ENCODE measurements around the gene ZC2HC1C. TPM values are rescaled to one million over a fixed set of nuclear protein-coding genes. Genes with fewer than 3 reads are reported as not detected.
"Not testable (repeated sequence)": the region's sequence is repeated elsewhere in the genome, so short reads cannot be mapped to it uniquely, and the experiment has no call there.

Gene ZC2HC1C
- polyA plus RNA-seq, 1 donor: 1.4 TPM

DNA sequence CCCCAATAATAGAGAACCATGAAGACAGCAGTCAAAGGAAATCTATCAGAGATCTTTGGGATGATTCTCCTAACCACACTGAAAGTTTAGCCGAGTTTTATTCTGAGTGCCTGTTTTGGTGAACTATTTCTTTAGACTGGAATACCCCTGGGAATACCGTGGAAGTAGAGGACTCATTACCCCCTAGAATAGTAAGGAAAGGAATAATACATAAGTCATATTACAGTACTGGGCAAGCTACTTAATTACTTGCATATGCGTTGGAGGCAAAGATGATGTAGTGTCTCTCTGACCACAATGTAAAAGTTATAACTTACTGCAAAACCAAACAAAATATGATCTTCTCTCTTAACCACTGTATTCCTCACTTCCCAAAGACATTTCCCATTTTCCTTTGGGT lies 25.5 kb downstream of the ZC2HC1C start:
- DNase-seq (ENCODE audit: low read depth): no peak

GRCh38 chr14:75095690-75096089 lies 26.2 kb downstream of the ZC2HC1C start:
- no peak for DNase-seq (ENCODE audit: low read depth)

DNA sequence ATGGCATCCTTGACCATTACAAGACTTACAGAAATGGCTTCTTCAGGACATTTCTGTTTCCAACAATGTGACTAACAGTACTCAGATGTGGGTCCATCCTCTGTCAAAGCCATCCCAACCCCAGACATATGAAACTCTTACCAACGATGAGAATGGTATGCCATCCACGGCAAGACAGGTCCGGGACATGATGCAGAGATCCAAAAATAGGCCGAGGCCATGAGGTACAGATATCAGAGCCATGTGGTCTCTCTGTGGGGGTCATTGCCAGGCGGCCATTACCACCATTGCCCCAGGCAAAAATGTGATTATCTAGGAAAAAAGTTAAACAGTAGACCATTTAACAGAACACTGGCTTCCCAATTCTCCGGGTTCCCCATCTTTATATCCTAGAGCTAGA lies 27.5 kb downstream of the ZC2HC1C start:
- no peak for DNase-seq (ENCODE audit: low read depth)

- DNase-seq (ENCODE audit: low read depth): no peak
Measured at GRCh38 chr14:75098212-75098611, 28.8 kb downstream of the ZC2HC1C start.

DNA sequence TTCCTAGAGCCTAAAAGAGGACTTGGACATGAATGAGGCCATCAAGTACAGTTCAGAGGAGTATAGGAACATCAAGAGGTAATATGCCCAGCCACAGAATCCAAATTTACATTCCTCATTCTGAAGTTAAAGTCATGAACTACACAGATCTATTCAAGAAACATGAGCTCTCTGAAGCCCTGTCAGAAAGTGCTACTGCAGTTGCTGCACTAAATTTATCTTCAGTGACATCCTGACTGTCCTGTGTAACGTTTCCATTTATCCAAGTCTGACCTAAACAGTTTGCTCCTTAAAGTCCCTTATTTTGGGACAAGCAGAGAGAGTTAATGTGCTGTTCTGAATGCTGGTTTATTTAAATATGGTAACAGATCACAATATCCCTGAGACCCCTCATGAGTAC lies 29.2 kb downstream of the ZC2HC1C start:
- no peak for DNase-seq (ENCODE audit: low read depth)

DNA sequence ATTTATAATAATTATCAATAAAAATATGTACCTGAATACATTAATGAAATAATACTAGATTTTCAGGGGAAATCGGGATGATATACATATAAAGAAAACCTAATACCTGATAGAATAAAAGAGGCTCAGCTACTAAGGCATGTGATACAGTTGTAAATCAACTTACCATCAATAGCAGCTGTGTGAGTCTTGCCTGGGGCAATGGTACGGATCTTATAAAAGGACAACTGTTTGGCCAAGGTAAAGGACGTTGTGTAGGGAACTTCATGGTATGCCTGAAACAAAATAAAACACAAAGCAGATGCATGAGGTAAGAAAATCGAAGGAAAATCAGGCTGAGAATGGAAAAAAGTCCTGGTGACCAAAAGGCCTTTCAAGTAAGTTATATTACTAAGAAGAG lies 32.0 kb downstream of the ZC2HC1C start:
- DNase-seq (ENCODE audit: low read depth): no peak

DNA sequence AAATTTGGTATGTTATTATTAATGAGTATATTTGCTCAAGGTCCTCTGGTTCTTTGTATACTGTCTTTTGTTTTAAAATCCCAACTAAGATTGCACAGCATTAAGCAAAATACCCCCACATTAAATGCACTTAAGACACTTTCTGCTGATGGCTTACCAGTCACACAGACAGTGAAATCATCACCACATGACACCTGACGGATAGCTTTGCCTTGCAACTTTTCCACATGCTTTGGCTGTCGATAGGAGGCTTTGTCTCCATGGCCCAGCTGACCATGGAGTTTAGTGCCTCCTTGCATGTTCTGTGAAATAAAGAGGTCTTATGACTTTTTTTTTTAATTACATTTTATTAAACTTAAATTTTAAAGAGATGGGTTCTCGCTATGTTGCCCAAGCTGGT lies 37.7 kb downstream of the ZC2HC1C start:
- no peak for DNase-seq (ENCODE audit: low read depth)

- DNase-seq (ENCODE audit: low read depth): no peak
Measured at GRCh38 chr14:75109877-75110276, 40.4 kb downstream of the ZC2HC1C start.

DNA sequence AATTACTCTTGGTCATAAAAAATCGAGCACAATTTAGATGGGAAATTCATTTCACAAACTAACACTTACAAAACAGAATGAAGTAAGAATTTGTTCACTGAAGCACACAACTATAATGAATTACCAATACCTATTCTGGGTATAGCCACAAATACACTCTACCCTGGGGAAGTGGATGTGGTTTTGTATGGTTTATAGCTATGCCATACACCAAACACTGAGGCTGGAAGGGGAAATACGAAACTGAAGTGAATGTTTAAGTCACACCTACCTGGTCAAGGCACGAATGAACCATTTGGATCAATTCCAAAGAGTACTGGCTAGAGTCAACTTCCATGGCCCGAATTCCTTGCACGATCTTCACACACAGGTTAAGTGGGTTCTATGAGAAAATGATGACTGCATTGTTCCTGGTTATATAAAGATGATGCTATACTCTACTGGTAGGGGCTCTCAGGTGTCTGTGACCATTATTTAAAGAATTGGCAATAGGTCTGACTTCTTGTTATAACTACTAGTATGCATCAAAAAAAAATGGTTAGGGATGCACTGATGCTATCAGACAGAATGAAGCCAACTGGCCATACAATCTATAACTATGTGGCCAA lies 44.6 kb downstream of the ZC2HC1C start:
- DNase-seq (ENCODE audit: low read depth): no peak

DNA sequence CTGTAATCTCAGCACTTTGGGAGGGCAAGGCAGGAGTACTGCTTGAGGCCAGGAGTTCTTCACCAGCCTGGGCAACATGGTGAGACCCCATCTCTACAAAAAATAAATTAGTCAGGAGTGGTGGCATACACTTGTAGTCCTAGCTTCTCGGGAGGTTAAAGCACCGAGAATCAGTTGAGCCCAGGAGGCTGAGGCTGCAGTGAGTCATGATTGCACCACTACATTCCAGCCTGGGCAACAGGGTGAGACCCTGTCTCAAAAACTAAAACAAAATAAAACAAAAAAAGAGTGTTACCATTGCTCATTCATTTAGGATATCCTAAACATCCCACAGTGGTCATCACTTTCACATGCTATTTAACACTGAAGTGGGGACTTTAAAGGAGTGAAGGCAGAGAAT lies 49.6 kb downstream of the ZC2HC1C start:
- no peak for DNase-seq (ENCODE audit: low read depth)

- DNase-seq (ENCODE audit: low read depth): no peak
Measured at GRCh38 chr14:75120541-75121291, 51.3 kb downstream of the ZC2HC1C start.

- no peak for DNase-seq (ENCODE audit: low read depth)
Measured at GRCh38 chr14:75121552-75121951, 52.1 kb downstream of the ZC2HC1C start.

DNA sequence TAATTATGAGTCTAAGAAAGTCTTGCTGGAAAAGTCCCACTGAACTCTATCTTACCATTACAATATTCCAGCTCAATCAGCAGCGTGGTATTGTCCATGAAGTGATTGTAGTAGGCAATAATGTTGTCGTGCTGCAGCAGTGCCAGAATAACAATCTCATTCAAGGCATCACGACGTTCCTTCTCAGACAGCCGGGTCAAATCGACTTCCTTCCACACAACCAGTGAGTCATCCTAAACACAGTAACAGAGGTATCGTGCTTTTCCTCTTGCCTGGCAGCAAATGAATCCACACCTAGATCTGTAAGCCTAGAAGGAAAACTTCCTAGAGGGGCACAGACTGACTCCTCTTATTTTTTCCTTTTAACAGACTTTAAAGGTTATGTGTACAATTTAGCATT lies 54.5 kb downstream of the ZC2HC1C start:
- DNase-seq (ENCODE audit: low read depth): no peak

DNA sequence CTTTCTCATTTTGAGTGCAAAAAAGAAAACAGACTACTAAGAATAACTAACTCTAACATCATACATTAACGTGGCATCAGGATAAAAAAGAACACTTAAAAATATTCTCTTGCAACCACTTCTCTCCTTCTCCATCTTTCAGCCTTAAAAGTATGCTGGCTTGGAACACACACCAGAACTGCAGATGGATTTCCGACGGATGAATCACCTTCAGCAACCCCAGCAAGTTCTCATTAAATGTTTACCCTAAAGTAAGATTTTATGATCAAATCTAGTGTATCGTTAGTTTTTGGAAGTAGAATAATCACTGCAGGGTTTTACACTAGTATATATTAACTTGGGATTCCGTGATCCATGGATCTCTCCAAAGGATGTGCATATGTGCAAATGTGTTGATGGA lies 56.2 kb downstream of the ZC2HC1C start:
- DNase-seq (ENCODE audit: low read depth): no peak

DNA sequence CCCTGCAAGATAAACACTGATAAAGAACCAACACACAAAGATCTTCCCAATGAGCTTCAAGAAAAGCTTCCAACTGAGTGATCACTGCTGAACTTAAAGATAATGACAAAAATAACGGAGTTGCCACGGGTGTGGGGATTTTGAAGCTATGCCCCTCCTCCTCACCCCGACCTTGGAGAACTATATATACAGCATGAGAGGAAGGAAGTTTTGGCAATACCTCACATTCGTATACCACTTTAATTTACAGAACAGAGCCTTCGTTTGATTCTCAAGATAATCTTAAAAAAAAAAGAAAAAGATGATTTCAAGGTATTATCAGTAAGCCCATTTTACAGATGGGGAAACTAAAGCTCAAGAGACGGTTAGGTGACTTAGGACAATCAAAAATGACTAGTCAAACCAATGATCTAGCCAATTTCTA lies 56.7 kb downstream of the ZC2HC1C start:
- no peak for DNase-seq (ENCODE audit: low read depth)

GRCh38 chr14:75126679-75127473 lies 57.4 kb downstream of the ZC2HC1C start, which contains the start of gene NEK9:
Gene NEK9 (minus strand): TSS chr14:75127048. CDS start chr14:75126921, 127 bp downstream.
- peak; percentile 73 for DNase-seq (ENCODE audit: low read depth)

DNA sequence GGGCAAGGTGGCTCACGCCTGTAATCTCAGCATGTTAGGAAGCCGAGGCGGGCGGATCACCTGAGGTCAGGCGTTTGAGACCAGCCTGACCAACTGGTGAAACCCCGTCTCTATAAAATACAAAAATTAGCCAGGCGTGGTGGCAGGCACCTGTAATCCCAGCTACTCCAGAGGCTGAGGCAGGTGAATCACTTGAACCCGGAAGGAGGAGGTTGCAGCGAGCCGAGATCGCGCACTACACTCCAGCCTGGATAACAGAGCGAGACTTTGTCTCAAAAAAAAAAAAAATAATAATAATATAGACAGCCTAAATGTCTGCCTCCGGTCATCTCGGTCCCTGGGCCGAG lies 58.0 kb downstream of the ZC2HC1C start:
- not testable (repeated sequence) for DNase-seq (ENCODE audit: low read depth)

GRCh38 chr14:75127903-75128595 lies 58.6 kb downstream of the ZC2HC1C start:
- no peak for DNase-seq (ENCODE audit: low read depth)

GRCh38 chr14:75128596-75128990 lies 59.2 kb downstream of the ZC2HC1C start:
- DNase-seq (ENCODE audit: low read depth): no peak
